Fibroblast of skin of right quadriceps (primary cell): ENCODE results near the gene ODF4.
"Not testable (repeated sequence)": the region's sequence is repeated elsewhere in the genome, so short reads cannot be mapped to it uniquely, and the experiment has no call there.

Experiments used
- DNase-seq: peaks from one replicate; pipeline ENCODE4 v3.0.0-alpha.2; 2013

The ODF4 gene

GRCh38 chr17:8369944-8370343 lies 30.3 kb downstream of the ODF4 start:
- no peak for DNase-seq

GRCh38 chr17:8371786-8372185 lies 32.1 kb downstream of the ODF4 start:
- DNase-seq, result no peak

GRCh38 chr17:8372422-8372821 lies 32.8 kb downstream of the ODF4 start:
- DNase-seq, result no peak

GRCh38 chr17:8373856-8374255 lies 34.2 kb downstream of the ODF4 start:
- not testable (repeated sequence) for DNase-seq

GRCh38 chr17:8375738-8376259 lies 36.2 kb downstream of the ODF4 start:
- DNase-seq, result no peak

GRCh38 chr17:8376271-8377067 lies 36.8 kb downstream of the ODF4 start, which contains the start of gene KRABD2:
Gene KRABD2, minus strand, starts transcription at chr17:8376704.
- DNase-seq, result peak; percentile 81

- no peak for DNase-seq
Measured at GRCh38 chr17:8377422-8377821, 37.8 kb downstream of the ODF4 start.

- not testable (repeated sequence) for DNase-seq
Measured at GRCh38 chr17:8378117-8378516, 38.5 kb downstream of the ODF4 start.

GRCh38 chr17:8380049-8380448 lies 40.4 kb downstream of the ODF4 start:
- no peak for DNase-seq

- no peak for DNase-seq
Measured at GRCh38 chr17:8382052-8382879, 42.6 kb downstream of the ODF4 start.

GRCh38 chr17:8382880-8383142 lies 43.2 kb downstream of the ODF4 start:
- DNase-seq, result no peak

- peak; percentile 99 for DNase-seq
Measured at GRCh38 chr17:8383143-8383822, 43.6 kb downstream of the ODF4 start, which contains the start of gene RPL26. Gene RPL26, minus strand, starts transcription at chr17:8383193. Its CDS starts 883 bp downstream, at chr17:8382310.

- peak; percentile 95 for DNase-seq
Measured at GRCh38 chr17:8384801-8385378, 45.2 kb downstream of the ODF4 start.

- DNase-seq, result no peak
Measured at GRCh38 chr17:8386841-8387240, 47.2 kb downstream of the ODF4 start.

- DNase-seq, result no peak
Measured at GRCh38 chr17:8387914-8388651, 48.4 kb downstream of the ODF4 start.

- peak; percentile 22 for DNase-seq
Measured at GRCh38 chr17:8391711-8392110, 52.1 kb downstream of the ODF4 start.

- DNase-seq, result no peak
Measured at GRCh38 chr17:8392274-8392673, 52.6 kb downstream of the ODF4 start.

- DNase-seq, result no peak
Measured at GRCh38 chr17:8392674-8393469, 53.2 kb downstream of the ODF4 start.

GRCh38 chr17:8393470-8394231 lies 54.0 kb downstream of the ODF4 start:
- DNase-seq, result no peak

GRCh38 chr17:8394497-8394896 lies 54.9 kb downstream of the ODF4 start:
- not testable (repeated sequence) for DNase-seq
